ENCODE results near the gene TOMM5.

TOMM5 gene

GRCh38 chr9:37540634-37541033 is 51.8 kb downstream of the TOMM5 start:
- Histone ChIP-seq H3K4me3 (ENCODE audit: insufficient read depth in 1 of 2, low read depth in 1 of 2, low read length in 2 of 2) (no peak overlapping the region), H2AK5ac (ENCODE audit: low read length, severe bottlenecking) (no peak overlapping the region), H3K9me3 (ENCODE audit: control insufficient read depth, low read length) (no peaks in the 10 kb centered on the region), H3K36me3 (ENCODE audit: control insufficient read depth in 1 of 2, insufficient read depth in 2 of 2, low read depth in 1 of 2, low read length in 2 of 2) (peaks cover 27 to 60% of the 10 kb centered on the region in 2 experiments), H4K91ac (ENCODE audit: low read length) (no peak overlapping the region), H2BK15ac (ENCODE audit: low read depth, poor library complexity, severe bottlenecking) (no peak overlapping the region), H3K4me2 (ENCODE audit: low read length, poor library complexity, severe bottlenecking) (no peak overlapping the region), H3K23ac (ENCODE audit: low read length in 2 of 2) (no peak overlapping the region), H3K4ac (ENCODE audit: low read depth in 1 of 2, low read length in 2 of 2) (no peak overlapping the region), H3K14ac (ENCODE audit: low read length in 2 of 2) (no peak overlapping the region), H3K18ac (ENCODE audit: low read depth in 1 of 2, low read length in 2 of 2) (no peak overlapping the region), H3K27me3 (ENCODE audit: control insufficient read depth in 1 of 2, insufficient read depth in 1 of 2, low read length in 2 of 2) (no peaks in the 10 kb centered on the region), H3K4me1 (ENCODE audit: control insufficient read depth, insufficient read depth, low read depth, low read length) (no peaks in the 10 kb centered on the region), H2AFZ (ENCODE audit: low read depth, low read length) (no peak overlapping the region), H2BK12ac (ENCODE audit: low read length in 2 of 2) (no peak overlapping the region), H4K8ac (ENCODE audit: low read length) (no peak overlapping the region), H3K9ac (ENCODE audit: low read length) (no peak overlapping the region), H2BK120ac (ENCODE audit: low read depth, low read length) (no peak overlapping the region), H2BK5ac (ENCODE audit: low read depth, low read length, poor library complexity, severe bottlenecking) (no peak overlapping the region), H3K27ac (ENCODE audit: low read length, poor library complexity, severe bottlenecking) (no peak overlapping the region), H3K79me1 (replicated peaks; ENCODE audit: low read length, poor library complexity, severe bottlenecking) (peaks cover 3% of the 10 kb centered on the region)
- DNase-seq, result no peak
- 100% methylated on average over 3 of the region's 3 CpGs for WGBS

- H2BK12ac ChIP-seq (ENCODE audit: low read length in 2 of 2), result no peak overlapping the region
- no peak overlapping the region for H2AK5ac ChIP-seq (ENCODE audit: low read length, severe bottlenecking)
- peaks cover 31 to 64% of the 10 kb centered on the region in 2 experiments for H3K36me3 ChIP-seq (ENCODE audit: control insufficient read depth in 1 of 2, insufficient read depth in 2 of 2, low read depth in 1 of 2, low read length in 2 of 2)
- H3K4me1 ChIP-seq (ENCODE audit: control insufficient read depth, insufficient read depth, low read depth, low read length), result no peaks in the 10 kb centered on the region
- no peak overlapping the region for H3K18ac ChIP-seq (ENCODE audit: low read depth in 1 of 2, low read length in 2 of 2)
- DNase-seq, result no peak
- H2BK5ac ChIP-seq (ENCODE audit: low read depth, low read length, poor library complexity, severe bottlenecking), result no peak overlapping the region
- no peak overlapping the region for H3K4ac ChIP-seq (ENCODE audit: low read depth in 1 of 2, low read length in 2 of 2)
- H2BK15ac ChIP-seq (ENCODE audit: low read depth, poor library complexity, severe bottlenecking), result no peak overlapping the region
- H3K4me3 ChIP-seq (ENCODE audit: insufficient read depth in 1 of 2, low read depth in 1 of 2, low read length in 2 of 2), result no peak overlapping the region
- H4K91ac ChIP-seq (ENCODE audit: low read length), result no peak overlapping the region
- H2AFZ ChIP-seq (ENCODE audit: low read depth, low read length), result no peak overlapping the region
- no peak overlapping the region for H3K27ac ChIP-seq (ENCODE audit: low read length, poor library complexity, severe bottlenecking)
- no peak overlapping the region for H4K8ac ChIP-seq (ENCODE audit: low read length)
- no peak overlapping the region for H3K4me2 ChIP-seq (ENCODE audit: low read length, poor library complexity, severe bottlenecking)
- H2BK120ac ChIP-seq (ENCODE audit: low read depth, low read length), result no peak overlapping the region
- no peak overlapping the region for H3K14ac ChIP-seq (ENCODE audit: low read length in 2 of 2)
- no peak overlapping the region for H3K9ac ChIP-seq (ENCODE audit: low read length)
- no peak overlapping the region for H3K23ac ChIP-seq (ENCODE audit: low read length in 2 of 2)
- no peaks in the 10 kb centered on the region for H3K79me1 ChIP-seq (replicated peaks; ENCODE audit: low read length, poor library complexity, severe bottlenecking)
- H3K9me3 ChIP-seq (ENCODE audit: control insufficient read depth, low read length), result no peaks in the 10 kb centered on the region
- H3K27me3 ChIP-seq (ENCODE audit: control insufficient read depth in 1 of 2, insufficient read depth in 1 of 2, low read length in 2 of 2), result no peaks in the 10 kb centered on the region
Measured at GRCh38 chr9:37539634-37540033, 52.8 kb downstream of the TOMM5 start.
